ENCODE data around the gene VSTM4.

DNA sequence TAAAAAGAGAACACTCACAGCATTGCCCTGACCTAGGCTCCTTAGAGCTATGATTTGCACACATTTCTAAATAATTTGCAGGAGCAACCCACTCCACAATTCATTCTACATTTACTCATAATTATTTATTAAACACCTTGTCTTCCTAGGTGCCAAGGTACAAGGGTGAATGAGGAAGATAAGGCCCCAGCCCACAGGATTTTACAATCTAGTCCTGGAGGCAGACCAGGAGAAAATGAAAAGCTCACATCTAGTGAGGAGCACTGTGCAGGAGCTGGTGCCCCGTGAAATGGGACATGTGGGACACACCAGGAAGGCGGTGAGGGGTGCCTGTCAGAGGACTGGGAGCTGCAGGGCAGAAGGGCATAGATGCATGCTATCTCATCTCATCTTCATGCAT, 116.0 kb downstream of the VSTM4 start:
- no peak for TF ChIP-seq EZH2 (IDR thresholded peaks at IDR 0.05; ENCODE audit: borderline replicate concordance)
- TF ChIP-seq, protein P1, sequence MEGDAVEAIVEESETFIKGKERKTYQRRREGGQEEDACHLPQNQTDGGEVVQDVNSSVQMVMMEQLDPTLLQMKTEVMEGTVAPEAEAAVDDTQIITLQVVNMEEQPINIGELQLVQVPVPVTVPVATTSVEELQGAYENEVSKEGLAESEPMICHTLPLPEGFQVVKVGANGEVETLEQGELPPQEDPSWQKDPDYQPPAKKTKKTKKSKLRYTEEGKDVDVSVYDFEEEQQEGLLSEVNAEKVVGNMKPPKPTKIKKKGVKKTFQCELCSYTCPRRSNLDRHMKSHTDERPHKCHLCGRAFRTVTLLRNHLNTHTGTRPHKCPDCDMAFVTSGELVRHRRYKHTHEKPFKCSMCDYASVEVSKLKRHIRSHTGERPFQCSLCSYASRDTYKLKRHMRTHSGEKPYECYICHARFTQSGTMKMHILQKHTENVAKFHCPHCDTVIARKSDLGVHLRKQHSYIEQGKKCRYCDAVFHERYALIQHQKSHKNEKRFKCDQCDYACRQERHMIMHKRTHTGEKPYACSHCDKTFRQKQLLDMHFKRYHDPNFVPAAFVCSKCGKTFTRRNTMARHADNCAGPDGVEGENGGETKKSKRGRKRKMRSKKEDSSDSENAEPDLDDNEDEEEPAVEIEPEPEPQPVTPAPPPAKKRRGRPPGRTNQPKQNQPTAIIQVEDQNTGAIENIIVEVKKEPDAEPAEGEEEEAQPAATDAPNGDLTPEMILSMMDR (IDR thresholded peaks at IDR 0.05; ENCODE audit: poor library complexity): no peak

Data from hepatocyte (in vitro differentiated cells).